DND-41 (cell line): ENCODE data around the gene CLEC17A.
"Not testable (repeated sequence)": the region's sequence is repeated elsewhere in the genome, so short reads cannot be mapped to it uniquely, and the experiment has no call there.

Experiments used
- ATAC-seq: fragments of 200-7000 bp; cut with Tn5 transposase; 3 replicates; pipeline ENCODE4 v1.9.1; 2021; ENCODE audit warnings: low read depth; ENCODE audit not compliant: insufficient read depth
- DNase-seq: peaks from one replicate; pipeline ENCODE4 v3.0.0-alpha.2; 2020
- H2AFZ ChIP-seq: 2 replicates; pipeline ENCODE4 v1.6.0; 2012; ENCODE audit warnings: low read depth, low read length
- H3K27ac ChIP-seq: 2 replicates; pipeline ENCODE4 v1.5.1; 2012; ENCODE audit warnings: low read length, inconsistent platforms
- H3K27me3 ChIP-seq: fragments of 200-600 bp; sonication (generic); 2 replicates; pipeline ENCODE4 v1.6.0; 2012; ENCODE audit warnings: low read length, mild to moderate bottlenecking, inconsistent platforms; ENCODE audit not compliant: insufficient read depth, poor library complexity
- H3K36me3 ChIP-seq: 2 replicates; pipeline ENCODE4 v1.5.1; 2012; ENCODE audit warnings: low read length, inconsistent platforms; ENCODE audit not compliant: insufficient read depth
- H3K4me1 ChIP-seq: 2 replicates; pipeline ENCODE4 v1.5.1; 2012; ENCODE audit warnings: mild to moderate bottlenecking, low read length; ENCODE audit not compliant: insufficient read depth
- H3K4me2 ChIP-seq: 2 replicates; pipeline ENCODE4 v1.6.0; 2012; ENCODE audit warnings: mild to moderate bottlenecking, moderate library complexity, low read length, inconsistent platforms; ENCODE audit not compliant: insufficient read depth
- H3K4me3 ChIP-seq, 2 experiments: fragments of 200-600 bp in 1 of 2; shearing (Covaris generic) in 1 of 2; 2 replicates each; pipeline ENCODE4 v1.5.1; 2012 to 2016; ENCODE audit warnings: inconsistent platforms in 2 of 2, low read length in 2 of 2, mild to moderate bottlenecking in 2 of 2, low read depth in 1 of 2, moderate library complexity in 1 of 2
- H3K79me2 ChIP-seq: 2 replicates; pipeline ENCODE4 v1.6.0; 2012; ENCODE audit warnings: low read length, inconsistent platforms; ENCODE audit not compliant: insufficient read depth
- H3K9ac ChIP-seq: 2 replicates; pipeline ENCODE4 v1.6.0; 2012; ENCODE audit warnings: low read depth, mild to moderate bottlenecking, inconsistent platforms, low read length, moderate library complexity
- H3K9me3 ChIP-seq: 2 replicates; pipeline ENCODE4 v1.5.1; 2012; ENCODE audit warnings: low read length, moderate library complexity, mild to moderate bottlenecking, inconsistent platforms; ENCODE audit not compliant: insufficient read depth, severe bottlenecking
- H4K20me1 ChIP-seq: 2 replicates; pipeline ENCODE4 v1.6.0; 2012; ENCODE audit warnings: low read length; ENCODE audit not compliant: insufficient read depth
- EZH2 ChIP-seq: IDR thresholded peaks from 3 replicates; pipeline ENCODE4 v1.6.1; 2012; ENCODE audit warnings: borderline replicate concordance, low read depth, mild to moderate bottlenecking, moderate library complexity, low read length, inconsistent platforms; ENCODE audit not compliant: severe bottlenecking
- TF ChIP-seq, protein P1 (sequence below): IDR thresholded peaks from 2 replicates; pipeline ENCODE4 v1.5.1; 2012; ENCODE audit warnings: borderline replicate concordance, low read length, moderate library complexity, mild to moderate bottlenecking; ENCODE audit not compliant: poor library complexity, severe bottlenecking; ENCODE audit errors: extremely low read depth

Gene CLEC17A

DNA sequence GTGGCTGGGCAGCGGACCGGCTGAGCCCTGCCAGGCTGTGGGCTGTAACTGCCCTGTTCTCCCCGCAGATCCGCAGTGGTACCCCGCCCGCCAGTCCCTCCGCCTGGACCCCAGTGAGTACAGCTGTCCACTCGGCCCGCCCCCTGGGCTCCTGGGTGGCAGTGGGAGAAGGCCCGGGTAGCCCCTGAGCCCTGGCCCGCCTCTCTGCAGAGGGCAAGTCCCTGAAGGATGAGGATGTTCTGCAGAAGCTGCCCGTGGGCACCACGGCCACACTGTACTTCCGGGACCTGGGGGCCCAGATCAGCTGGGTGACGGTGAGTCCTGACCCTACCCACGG lies 19.3 kb upstream of the CLEC17A start:
- Histone ChIP-seq H3K36me3 (peaks cover 53% of the 10 kb centered on the region), H2AFZ (no peak overlapping the region), H4K20me1 (peaks cover 77% of the 10 kb centered on the region), H3K9ac (no peak overlapping the region), H3K27ac (no peak overlapping the region), H3K27me3 (no peaks in the 10 kb centered on the region), H3K4me2 (no peak overlapping the region), H3K9me3 (no peaks in the 10 kb centered on the region), H3K4me1 (0 out of 2 replicates have a peak, but pooled peaks cover 4% of the 10 kb centered on the region), H3K79me2 (peaks cover 43% of the 10 kb centered on the region), H3K4me3 (no peak overlapping the region)
- DNase-seq = no peak
- TF ChIP-seq, protein P1, sequence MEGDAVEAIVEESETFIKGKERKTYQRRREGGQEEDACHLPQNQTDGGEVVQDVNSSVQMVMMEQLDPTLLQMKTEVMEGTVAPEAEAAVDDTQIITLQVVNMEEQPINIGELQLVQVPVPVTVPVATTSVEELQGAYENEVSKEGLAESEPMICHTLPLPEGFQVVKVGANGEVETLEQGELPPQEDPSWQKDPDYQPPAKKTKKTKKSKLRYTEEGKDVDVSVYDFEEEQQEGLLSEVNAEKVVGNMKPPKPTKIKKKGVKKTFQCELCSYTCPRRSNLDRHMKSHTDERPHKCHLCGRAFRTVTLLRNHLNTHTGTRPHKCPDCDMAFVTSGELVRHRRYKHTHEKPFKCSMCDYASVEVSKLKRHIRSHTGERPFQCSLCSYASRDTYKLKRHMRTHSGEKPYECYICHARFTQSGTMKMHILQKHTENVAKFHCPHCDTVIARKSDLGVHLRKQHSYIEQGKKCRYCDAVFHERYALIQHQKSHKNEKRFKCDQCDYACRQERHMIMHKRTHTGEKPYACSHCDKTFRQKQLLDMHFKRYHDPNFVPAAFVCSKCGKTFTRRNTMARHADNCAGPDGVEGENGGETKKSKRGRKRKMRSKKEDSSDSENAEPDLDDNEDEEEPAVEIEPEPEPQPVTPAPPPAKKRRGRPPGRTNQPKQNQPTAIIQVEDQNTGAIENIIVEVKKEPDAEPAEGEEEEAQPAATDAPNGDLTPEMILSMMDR = no peak
- TF ChIP-seq EZH2 = no peak
- no peak for ATAC-seq

DNA sequence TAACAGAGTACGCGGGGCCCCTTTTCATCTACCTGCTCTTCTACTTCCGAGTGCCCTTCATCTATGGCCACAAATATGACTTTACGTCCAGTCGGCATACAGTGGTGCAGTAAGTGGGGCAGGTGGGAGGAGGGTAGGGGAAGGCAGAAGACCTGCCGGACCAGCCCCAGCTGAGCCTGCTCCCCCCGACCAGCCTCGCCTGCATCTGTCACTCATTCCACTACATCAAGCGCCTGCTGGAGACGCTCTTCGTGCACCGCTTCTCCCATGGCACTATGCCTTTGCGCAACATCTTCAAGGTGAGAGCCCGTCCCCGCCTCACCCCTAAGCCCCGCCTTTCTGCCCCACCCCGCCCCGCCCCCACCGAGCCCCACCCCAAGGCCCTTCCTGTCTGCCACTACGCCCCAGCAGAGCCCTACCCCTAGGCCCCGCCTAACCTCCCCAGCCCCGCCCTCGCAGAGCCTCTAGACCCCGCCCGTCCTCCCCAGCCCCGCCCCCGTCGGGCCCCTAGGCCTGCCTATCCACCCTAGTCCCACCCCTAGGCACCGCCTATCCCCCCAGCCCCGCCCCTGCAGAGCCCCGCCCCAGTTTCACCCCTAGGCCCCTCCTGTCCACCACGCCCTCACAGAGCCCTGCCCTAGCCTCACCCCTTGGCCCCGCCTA lies 18.8 kb upstream of the CLEC17A start:
- H3K27ac ChIP-seq = no peak overlapping the region
- H3K36me3 ChIP-seq = peaks cover 54% of the 10 kb centered on the region
- no peak overlapping the region for H3K4me2 ChIP-seq
- peak; percentile 74 for DNase-seq
- no peak overlapping the region for H3K9ac ChIP-seq
- peaks cover 72% of the 10 kb centered on the region for H4K20me1 ChIP-seq
- H3K4me3 ChIP-seq = no peak overlapping the region
- no peaks in the 10 kb centered on the region for H3K9me3 ChIP-seq
- H3K4me1 ChIP-seq = peaks cover 6% of the 10 kb centered on the region; the same call in 1 of the 2 replicates
- no peaks in the 10 kb centered on the region for H3K27me3 ChIP-seq
- H2AFZ ChIP-seq = no peak overlapping the region
- peak; percentile 62 for ATAC-seq
- H3K79me2 ChIP-seq = peaks cover 41% of the 10 kb centered on the region
- TF ChIP-seq, protein P1 = no peak
- no peak for TF ChIP-seq EZH2

DNA sequence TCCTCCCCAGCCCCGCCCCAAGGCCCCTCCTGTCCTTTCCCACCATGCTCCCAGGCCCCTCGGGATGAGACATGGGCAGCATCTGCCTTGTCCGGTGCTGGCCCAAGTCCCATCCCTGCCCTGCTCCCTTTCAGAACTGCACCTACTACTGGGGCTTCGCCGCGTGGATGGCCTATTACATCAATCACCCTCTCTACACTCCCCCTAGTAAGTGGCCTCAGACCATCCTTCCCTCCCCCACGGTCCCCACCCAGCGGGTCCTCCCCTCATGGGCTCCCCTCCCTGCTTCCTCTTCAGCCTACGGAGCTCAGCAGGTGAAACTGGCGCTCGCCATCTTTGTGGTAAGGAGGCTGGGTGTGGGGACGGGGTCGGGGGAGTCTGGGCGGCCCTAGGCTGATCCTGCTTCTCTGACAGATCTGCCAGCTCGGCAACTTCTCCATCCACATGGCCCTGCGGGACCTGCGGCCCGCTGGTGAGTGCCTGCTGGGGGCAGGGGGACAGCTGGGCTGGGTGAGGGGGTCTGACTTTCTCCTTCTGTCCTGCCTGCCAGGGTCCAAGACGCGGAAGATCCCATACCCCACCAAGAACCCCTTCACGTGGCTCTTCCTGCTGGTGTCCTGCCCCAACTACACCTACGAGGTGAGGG lies 18.1 kb upstream of the CLEC17A start:
- H3K27ac ChIP-seq, H3K9me3 ChIP-seq, H3K9ac ChIP-seq, H3K4me2 ChIP-seq, H3K4me3 ChIP-seq, H3K27me3 ChIP-seq, H2AFZ ChIP-seq: not testable (repeated sequence)
- ATAC-seq (peak; percentile 43; the same call in 2 of the 3 replicates), DNase-seq (peak; percentile 40)
- Histone ChIP-seq H3K4me1 (peaks cover 12% of the 10 kb centered on the region; the same call in 1 of the 2 replicates), H3K79me2 (peaks cover 42% of the 10 kb centered on the region), H4K20me1 (peaks cover 70% of the 10 kb centered on the region), H3K36me3 (peaks cover 54% of the 10 kb centered on the region)

DNA sequence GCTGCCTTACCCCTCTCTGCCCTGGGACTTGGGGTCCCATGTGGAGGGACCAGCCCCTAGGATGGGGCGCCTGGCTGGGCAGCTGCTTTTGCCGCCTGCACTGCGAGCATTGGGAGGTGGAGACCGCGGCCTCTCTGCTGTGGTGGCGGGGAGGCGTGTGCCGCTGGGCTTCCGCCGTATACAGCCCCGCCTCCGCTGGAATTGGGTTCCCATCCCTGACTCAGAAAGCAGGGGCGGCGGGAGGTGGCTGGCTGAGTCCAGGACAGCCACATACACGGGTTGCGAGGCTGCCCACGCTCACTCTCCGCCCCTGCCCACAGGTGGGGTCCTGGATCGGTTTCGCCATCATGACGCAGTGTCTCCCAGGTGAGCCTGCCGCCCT lies 17.6 kb upstream of the CLEC17A start:
- no peaks in the 10 kb centered on the region for H3K27me3 ChIP-seq
- no peak overlapping the region for H3K4me2 ChIP-seq
- H3K36me3 ChIP-seq = peaks cover 54% of the 10 kb centered on the region
- no peak for ATAC-seq
- H3K4me3 ChIP-seq = no peak overlapping the region
- H4K20me1 ChIP-seq = peaks cover 65% of the 10 kb centered on the region
- H2AFZ ChIP-seq = no peak overlapping the region
- H3K9ac ChIP-seq = no peak overlapping the region
- H3K9me3 ChIP-seq = no peaks in the 10 kb centered on the region
- H3K79me2 ChIP-seq = peaks cover 41% of the 10 kb centered on the region
- H3K4me1 ChIP-seq = peaks cover 17% of the 10 kb centered on the region
- no peak overlapping the region for H3K27ac ChIP-seq
- TF ChIP-seq EZH2 = no peak
- TF ChIP-seq, protein P1 = no peak
- DNase-seq = no peak
